ENCODE data around the gene KCNQ5. TPM values are rescaled to one million over a fixed set of nuclear protein-coding genes. Genes with fewer than 3 reads are reported as not detected.

Gene KCNQ5
- total and polyA plus RNA-seq, 2 of the 8 experiments (the other 6 are each of a cell fraction or from before 2014, with no cell fraction given): 0.83 to 1.2 TPM

- no peaks in the 10 kb centered on the region for H4K20me1 ChIP-seq (replicated peaks in 1 of 2; ENCODE audit: control insufficient read depth in 1 of 2, insufficient read depth in 2 of 2, low read length in 2 of 2)
- H2BK12ac ChIP-seq (ENCODE audit: low read depth, low read length): no peak overlapping the region
- no peak overlapping the region for H3K4me2 ChIP-seq (ENCODE audit: insufficient read depth in 1 of 2, low read depth in 2 of 2, low read length in 2 of 2)
- H4K8ac ChIP-seq (ENCODE audit: extremely low read depth, insufficient read depth, low read length): no peak overlapping the region
- no peak overlapping the region for H2BK15ac ChIP-seq (ENCODE audit: low read length)
- no peak overlapping the region for H3K4ac ChIP-seq (replicated peaks; ENCODE audit: insufficient read length, low read depth, low read length)
- H3K27ac ChIP-seq (ENCODE audit: low read depth, low read length): no peak overlapping the region
- no peak overlapping the region for H3K4me3 ChIP-seq (ENCODE audit: extremely low read depth in 1 of 4, insufficient read depth in 2 of 4, low read depth in 3 of 4, low read length in 4 of 4)
- H2BK5ac ChIP-seq (ENCODE audit: low read depth, low read length): no peak overlapping the region
- H3K23ac ChIP-seq (ENCODE audit: insufficient read length): no peak overlapping the region
- no peak for TF ChIP-seq NRF1 (IDR thresholded peaks at IDR 0.05; ENCODE audit: low read depth, low read length)
- 91% methylated on average over 5 of the region's 5 CpGs; no CpG with 5 or more reads in 1 of the 2 experiments for WGBS, 2 experiments (ENCODE audit: extremely low coverage in 1 of 2, insufficient coverage in 1 of 2, insufficient read length in 1 of 2, insufficient replicate concordance in 2 of 2, low coverage in 1 of 2, low lambda C conversion rate in 2 of 2, missing lambda C conversion rate in 1 of 2)
- no peak overlapping the region for H3K9ac ChIP-seq (replicated peaks in 1 of 4; ENCODE audit: extremely low read depth in 1 of 4, low read depth in 3 of 4, low read length in 3 of 4)
- no peaks in the 10 kb centered on the region for H3K9me3 ChIP-seq (ENCODE audit: insufficient read depth in 2 of 2, low read depth in 1 of 2, low read length in 1 of 2)
- H3K18ac ChIP-seq (ENCODE audit: extremely low read depth, low read length): no peak overlapping the region
- H4K5ac ChIP-seq (ENCODE audit: insufficient read length, low read depth, low read length): no peak overlapping the region
- no peaks in the 10 kb centered on the region for H3K23me2 ChIP-seq (ENCODE audit: low read depth, low read length)
- H2BK120ac ChIP-seq (replicated peaks; ENCODE audit: low read depth, low read length): no peak overlapping the region
- H4K91ac ChIP-seq (replicated peaks; ENCODE audit: insufficient read length, low read length): no peak overlapping the region
- H3K14ac ChIP-seq (ENCODE audit: insufficient read length): no peak overlapping the region
- H3K56ac ChIP-seq (replicated peaks; ENCODE audit: insufficient read length, low read depth, low read length): no peak overlapping the region
- no peak overlapping the region for H2BK20ac ChIP-seq (ENCODE audit: low read length)
- H3K36me3 ChIP-seq (ENCODE audit: control insufficient read depth in 2 of 4, insufficient read depth in 4 of 4, low read length in 3 of 4): no peaks in the 10 kb centered on the region
- H3K27me3 ChIP-seq (replicated peaks in 1 of 4; ENCODE audit: control insufficient read depth in 3 of 4, extremely low read depth in 1 of 4, insufficient read depth in 3 of 4, low read length in 3 of 4): no peaks in the 10 kb centered on the region
- H3K79me2 ChIP-seq (ENCODE audit: control insufficient read depth in 1 of 2, insufficient read depth in 2 of 2, low read length in 2 of 2): no peaks in the 10 kb centered on the region
- H2AK5ac ChIP-seq (ENCODE audit: low read depth, low read length): no peak overlapping the region
- H3K79me1 ChIP-seq (ENCODE audit: low read depth, low read length): no peaks in the 10 kb centered on the region
- H3K4me1 ChIP-seq (replicated peaks in 1 of 4; ENCODE audit: control insufficient read depth in 3 of 4, insufficient read depth in 4 of 4, low read length in 3 of 4): no peaks in the 10 kb centered on the region
- ChIA-PET CTCF (ENCODE audit: partially characterized antibody) (no interaction called here), POLR2A (ENCODE audit: partially characterized antibody) (no interaction called here)
- H2AFZ ChIP-seq (ENCODE audit: low read length): no peak overlapping the region
- no peak for FAIRE-seq
- no peak for DNase-seq (ENCODE audit: low read depth in 1 of 2, low spot score in 2 of 2)
Measured at GRCh38 chr6:72715119-72715518, 93.3 kb downstream of the KCNQ5 start.

Data from H1 (cell line).